H1 (cell line): Measurements from ENCODE around the gene RTF1.

Source experiments
- EZH2 ChIP-seq: fragments of 200-600 bp; sonication (generic); IDR thresholded peaks from 2 replicates; pipeline ENCODE4 v1.7.1; 2012; ENCODE audit warnings: low read depth, mild to moderate bottlenecking, moderate library complexity, low read length, inconsistent platforms; ENCODE audit not compliant: severe bottlenecking
- POLR2A ChIP-seq, 2 experiments: IDR thresholded peaks; 1 replicate in 1 of 2; 2 replicates in 1 of 2; pipeline ENCODE4 v1.6.1; 2011; ENCODE audit warnings: low read depth in 2 of 2, low read length in 2 of 2, mild to moderate bottlenecking in 2 of 2; ENCODE audit errors: control extremely low read depth in 1 of 2
- POU5F1 ChIP-seq: IDR thresholded peaks from 2 replicates; pipeline ENCODE4 v1.6.1; 2011; ENCODE audit warnings: low read depth, mild to moderate bottlenecking, low read length, moderate library complexity
- RXRA ChIP-seq: IDR thresholded peaks from 2 replicates; pipeline ENCODE4 v1.6.1; 2011; ENCODE audit warnings: low read depth, mild to moderate bottlenecking, low read length, moderate library complexity; ENCODE audit not compliant: insufficient read depth
- USF2 ChIP-seq: IDR thresholded peaks from 2 replicates; pipeline ENCODE4 v1.6.1; 2011; ENCODE audit warnings: low read length, improper control_type of control experiment
- TF ChIP-seq, protein P1 (sequence below): IDR thresholded peaks from 2 replicates; pipeline ENCODE4 v1.6.1; 2011; ENCODE audit warnings: low read depth, mild to moderate bottlenecking, low read length; ENCODE audit not compliant: insufficient read depth

DNA sequence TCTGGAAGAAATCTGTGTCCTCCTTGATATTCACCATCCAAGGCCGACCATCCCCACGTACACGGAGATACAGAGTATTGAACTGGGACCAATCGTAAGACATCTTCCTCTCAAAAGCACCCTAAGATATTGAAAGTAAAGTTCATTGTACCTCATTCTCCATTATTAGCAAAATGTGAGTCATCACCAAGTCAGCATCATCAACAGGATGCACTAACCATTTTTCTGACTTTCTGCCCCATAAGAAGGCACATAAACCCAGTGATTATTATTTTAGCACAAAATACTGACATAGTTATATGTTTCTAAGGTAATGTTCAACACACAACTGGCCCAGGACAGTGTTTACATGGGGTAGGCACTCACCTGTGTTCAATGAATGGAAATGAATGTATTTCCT lies 22.0 kb upstream of the RTF1 start:
- no peak for TF ChIP-seq POU5F1
- no peak for TF ChIP-seq EZH2
- no peak for TF ChIP-seq USF2
- no peak for TF ChIP-seq RXRA
- TF ChIP-seq, protein P1, sequence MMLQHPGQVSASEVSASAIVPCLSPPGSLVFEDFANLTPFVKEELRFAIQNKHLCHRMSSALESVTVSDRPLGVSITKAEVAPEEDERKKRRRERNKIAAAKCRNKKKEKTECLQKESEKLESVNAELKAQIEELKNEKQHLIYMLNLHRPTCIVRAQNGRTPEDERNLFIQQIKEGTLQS: no peak
- no peak for TF ChIP-seq POLR2A (IDR thresholded peaks at IDR 0.05; ENCODE audit: control extremely low read depth in 1 of 2, low read depth in 2 of 2, low read length in 2 of 2)
